ENCODE measurements around the gene PSMD8.

PSMD8 gene

GRCh38 chr19:38422438-38422837 lies 48.1 kb downstream of the PSMD8 start:
- Histone ChIP-seq H2AK5ac (ENCODE audit: low read length) (no peak overlapping the region), H3K27me3 (ENCODE audit: insufficient read depth, low read length) (no peaks in the 10 kb centered on the region), H2BK5ac (ENCODE audit: low read depth, low read length, poor library complexity) (no peak overlapping the region), H3K36me3 (ENCODE audit: control insufficient read depth in 1 of 2, insufficient read depth in 2 of 2, low read length in 2 of 2) (no peaks in the 10 kb centered on the region), H3K4me1 (ENCODE audit: control insufficient read depth in 1 of 2, insufficient read depth in 2 of 2, low read length in 2 of 2) (peaks cover 5 to 12% of the 10 kb centered on the region in 2 experiments), H2BK12ac (ENCODE audit: low read length) (no peak overlapping the region), H3K9me3 (ENCODE audit: insufficient read depth, low read depth, low read length) (peaks cover 6% of the 10 kb centered on the region), H3K4ac (ENCODE audit: low read depth, low read length) (no peak overlapping the region), H3K18ac (ENCODE audit: low read length) (no peak overlapping the region), H3K79me2 (ENCODE audit: control insufficient read depth, insufficient read depth, low read length, poor library complexity) (no peaks in the 10 kb centered on the region), H3K79me1 (ENCODE audit: low read length) (no peaks in the 10 kb centered on the region), H3K14ac (ENCODE audit: low read length) (no peak overlapping the region), H4K91ac (ENCODE audit: low read depth, low read length) (no peak overlapping the region), H4K12ac (ENCODE audit: low read depth, low read length) (no peak overlapping the region), H3K27ac (ENCODE audit: low read depth, low read length) (no peak overlapping the region), H2AFZ (ENCODE audit: insufficient read depth, low read length, poor library complexity) (no peak overlapping the region), H3K4me2 (ENCODE audit: low read length) (no peak overlapping the region), H3K23ac (ENCODE audit: low read length) (no peak overlapping the region), H3K4me3 (ENCODE audit: low read depth, low read length) (no peak overlapping the region), H3K9ac (ENCODE audit: low read length) (no peak overlapping the region), H2BK120ac (ENCODE audit: insufficient read depth, low read length, poor library complexity) (no peak overlapping the region), H4K8ac (ENCODE audit: low read depth, low read length) (no peak overlapping the region)
- WGBS (ENCODE audit: extremely low coverage, insufficient coverage, insufficient read length): no CpG with 5 or more reads among the region's 7 CpGs
- no peak for DNase-seq

- H3K4me2 ChIP-seq (ENCODE audit: low read length): no peak overlapping the region
- no peak overlapping the region for H2AFZ ChIP-seq (ENCODE audit: insufficient read depth, low read length, poor library complexity)
- no peak overlapping the region for H3K14ac ChIP-seq (ENCODE audit: low read length)
- no peak overlapping the region for H3K23ac ChIP-seq (ENCODE audit: low read length)
- whole genome bisulfite sequencing (ENCODE audit: extremely low coverage, insufficient coverage, insufficient read length): no CpG with 5 or more reads among the region's 5 CpGs
- no peak overlapping the region for H2BK5ac ChIP-seq (ENCODE audit: low read depth, low read length, poor library complexity)
- H3K4me1 ChIP-seq (ENCODE audit: control insufficient read depth in 1 of 2, insufficient read depth in 2 of 2, low read length in 2 of 2): peaks cover 2 to 5% of the 10 kb centered on the region in 2 experiments
- H3K9ac ChIP-seq (ENCODE audit: low read length): no peak overlapping the region
- H3K79me1 ChIP-seq (ENCODE audit: low read length): no peaks in the 10 kb centered on the region
- no peak overlapping the region for H2BK12ac ChIP-seq (ENCODE audit: low read length)
- no peaks in the 10 kb centered on the region for H3K36me3 ChIP-seq (ENCODE audit: control insufficient read depth in 1 of 2, insufficient read depth in 2 of 2, low read length in 2 of 2)
- H4K91ac ChIP-seq (ENCODE audit: low read depth, low read length): no peak overlapping the region
- no peak overlapping the region for H2AK5ac ChIP-seq (ENCODE audit: low read length)
- no peak overlapping the region for H3K27ac ChIP-seq (ENCODE audit: low read depth, low read length)
- peaks cover 2% of the 10 kb centered on the region for H3K9me3 ChIP-seq (ENCODE audit: insufficient read depth, low read depth, low read length)
- H3K18ac ChIP-seq (ENCODE audit: low read length): no peak overlapping the region
- no peaks in the 10 kb centered on the region for H3K27me3 ChIP-seq (ENCODE audit: insufficient read depth, low read length)
- H4K12ac ChIP-seq (ENCODE audit: low read depth, low read length): no peak overlapping the region
- no peak overlapping the region for H4K8ac ChIP-seq (ENCODE audit: low read depth, low read length)
- H2BK120ac ChIP-seq (ENCODE audit: insufficient read depth, low read length, poor library complexity): no peak overlapping the region
- H3K4ac ChIP-seq (ENCODE audit: low read depth, low read length): no peak overlapping the region
- DNase-seq: no peak
- H3K79me2 ChIP-seq (ENCODE audit: control insufficient read depth, insufficient read depth, low read length, poor library complexity): no peaks in the 10 kb centered on the region
- no peak overlapping the region for H3K4me3 ChIP-seq (ENCODE audit: low read depth, low read length)
These were observed 49.9 kb downstream of the PSMD8 start for GRCh38 chr19:38424272-38424671.

- Histone ChIP-seq H3K4ac (ENCODE audit: low read depth, low read length) (no peak overlapping the region), H3K27ac (ENCODE audit: low read depth, low read length) (no peak overlapping the region), H3K4me2 (ENCODE audit: low read length) (no peak overlapping the region), H3K18ac (ENCODE audit: low read length) (no peak overlapping the region), H3K9ac (ENCODE audit: low read length) (no peak overlapping the region), H2BK12ac (ENCODE audit: low read length) (no peak overlapping the region), H2AFZ (ENCODE audit: insufficient read depth, low read length, poor library complexity) (no peak overlapping the region), H2BK120ac (ENCODE audit: insufficient read depth, low read length, poor library complexity) (no peak overlapping the region), H2AK5ac (ENCODE audit: low read length) (no peak overlapping the region), H3K27me3 (ENCODE audit: insufficient read depth, low read length) (no peaks in the 10 kb centered on the region), H4K12ac (ENCODE audit: low read depth, low read length) (no peak overlapping the region), H3K14ac (ENCODE audit: low read length) (no peak overlapping the region), H2BK5ac (ENCODE audit: low read depth, low read length, poor library complexity) (no peak overlapping the region), H3K79me2 (ENCODE audit: control insufficient read depth, insufficient read depth, low read length, poor library complexity) (no peaks in the 10 kb centered on the region), H4K8ac (ENCODE audit: low read depth, low read length) (no peak overlapping the region), H3K4me3 (ENCODE audit: low read depth, low read length) (no peak overlapping the region), H3K9me3 (ENCODE audit: insufficient read depth, low read depth, low read length) (peaks cover 2% of the 10 kb centered on the region), H3K23ac (ENCODE audit: low read length) (no peak overlapping the region), H3K4me1 (ENCODE audit: control insufficient read depth in 1 of 2, insufficient read depth in 2 of 2, low read length in 2 of 2) (peaks cover 2 to 5% of the 10 kb centered on the region in 2 experiments), H4K91ac (ENCODE audit: low read depth, low read length) (no peak overlapping the region), H3K36me3 (ENCODE audit: control insufficient read depth in 1 of 2, insufficient read depth in 2 of 2, low read length in 2 of 2) (no peaks in the 10 kb centered on the region), H3K79me1 (ENCODE audit: low read length) (no peaks in the 10 kb centered on the region)
- whole genome bisulfite sequencing (ENCODE audit: extremely low coverage, insufficient coverage, insufficient read length): no CpG with 5 or more reads among the region's 7 CpGs
- DNase-seq: no peak
These were observed 50.9 kb downstream of the PSMD8 start for GRCh38 chr19:38425222-38425809.

GRCh38 chr19:38425810-38426466 lies 51.6 kb downstream of the PSMD8 start, which contains the start of gene RASGRP4:
RASGRP4 (minus strand) TSS chr19:38426219; CDS start chr19:38426091, 128 bp downstream.
- no peak within 1 kb of the TSS for H3K4me2 ChIP-seq (ENCODE audit: low read length)
- no peaks in the 10 kb centered on the region for H3K79me2 ChIP-seq (ENCODE audit: control insufficient read depth, insufficient read depth, low read length, poor library complexity)
- no peak within 1 kb of the TSS for H4K91ac ChIP-seq (ENCODE audit: low read depth, low read length)
- no peak within 1 kb of the TSS for H3K18ac ChIP-seq (ENCODE audit: low read length)
- H2AFZ ChIP-seq (ENCODE audit: insufficient read depth, low read length, poor library complexity): no peak within 1 kb of the TSS
- no peak within 1 kb of the TSS for H2BK5ac ChIP-seq (ENCODE audit: low read depth, low read length, poor library complexity)
- no peaks in the 10 kb centered on the region for H3K36me3 ChIP-seq (ENCODE audit: control insufficient read depth in 1 of 2, insufficient read depth in 2 of 2, low read length in 2 of 2)
- H3K9me3 ChIP-seq (ENCODE audit: insufficient read depth, low read depth, low read length): peaks cover under 1% of the 10 kb centered on the region
- H3K23ac ChIP-seq (ENCODE audit: low read length): no peak within 1 kb of the TSS
- no peaks in the 10 kb centered on the region for H3K27me3 ChIP-seq (ENCODE audit: insufficient read depth, low read length)
- no peak within 1 kb of the TSS for H3K27ac ChIP-seq (ENCODE audit: low read depth, low read length)
- peak within 1 kb of the TSS; percentile 55 for H4K12ac ChIP-seq (ENCODE audit: low read depth, low read length)
- no peak within 1 kb of the TSS for H2AK5ac ChIP-seq (ENCODE audit: low read length)
- H2BK120ac ChIP-seq (ENCODE audit: insufficient read depth, low read length, poor library complexity): no peak within 1 kb of the TSS
- H4K8ac ChIP-seq (ENCODE audit: low read depth, low read length): peak within 1 kb of the TSS; percentile 7
- no peak within 1 kb of the TSS for H3K4ac ChIP-seq (ENCODE audit: low read depth, low read length)
- H2BK12ac ChIP-seq (ENCODE audit: low read length): no peak within 1 kb of the TSS
- no peak within 1 kb of the TSS for H3K9ac ChIP-seq (ENCODE audit: low read length)
- H3K14ac ChIP-seq (ENCODE audit: low read length): no peak within 1 kb of the TSS
- DNase-seq: no peak
- no CpG with 5 or more reads among the region's 20 CpGs for WGBS (ENCODE audit: extremely low coverage, insufficient coverage, insufficient read length)
- no peak within 1 kb of the TSS for H3K4me3 ChIP-seq (ENCODE audit: low read depth, low read length)
- no peaks in the 10 kb centered on the region for H3K79me1 ChIP-seq (ENCODE audit: low read length)
- peaks cover 2 to 5% of the 10 kb centered on the region in 2 experiments for H3K4me1 ChIP-seq (ENCODE audit: control insufficient read depth in 1 of 2, insufficient read depth in 2 of 2, low read length in 2 of 2)
